Loucy (cell line): Measurements from ENCODE around the gene CTNNAL1.

Experiments used
- CTCF ChIP-seq: fragments of 200-600 bp; sonication (generic); conservative IDR thresholded peaks from 2 replicates; pipeline ENCODE4 v1.5.1; 2014; ENCODE audit warnings: mild to moderate bottlenecking, antibody characterized with exemption, low read length
- EZH2phosphoT487 ChIP-seq: fragments of 200-600 bp; IDR thresholded peaks from 2 replicates; pipeline ENCODE4 v1.6.1; 2018; ENCODE audit warnings: antibody characterized with exemption, mild to moderate bottlenecking, moderate library complexity, borderline replicate concordance

- TF ChIP-seq CTCF (no peak), EZH2phosphoT487 (no peak)
Observed at GRCh38 chr9:108997112-108997511, 16.2 kb downstream of the CTNNAL1 start.
